A549 (cell line): ENCODE measurements around the gene PRKG1.

Experiments
- CEBPB ChIP-seq, 2 experiments: fragments of >200 bp in 1 of 2; sonication (Bioruptor Twin) in 1 of 2; formaldehyde crosslinking in 1 of 2; IDR thresholded peaks; 2 replicates each; pipeline ENCODE4 v1.6.1; 2012 to 2016
- EP300 ChIP-seq, 2 experiments: fragments of >200 bp; sonication (Bioruptor Twin); formaldehyde crosslinking; IDR thresholded peaks; 2 replicates in 1 of 2; 3 replicates in 1 of 2; pipeline ENCODE4 v1.6.1; 2016 to 2017
- POLR2AphosphoS2 ChIP-seq: conservative IDR thresholded peaks from 2 replicates; pipeline ENCODE4 v1.6.1; 2012; ENCODE audit warnings: low read length, improper control_type of control experiment, inconsistent platforms
- ZFP36 ChIP-seq: fragments of 450-650 bp; IDR thresholded peaks from 2 replicates; pipeline ENCODE4 v1.6.1; 2014; ENCODE audit warnings: borderline replicate concordance; ENCODE audit not compliant: partially characterized antibody
- TF ChIP-seq, protein P1 (sequence below): fragments of 250-450 bp; sonication (Bioruptor Pico); IDR thresholded peaks from 2 replicates; pipeline ENCODE4 v1.5.0; 2021; ENCODE audit warnings: mild to moderate bottlenecking, moderate library complexity, borderline replicate concordance
- TF ChIP-seq, protein P2 (sequence below): fragments of >200 bp; sonication (Bioruptor Twin); formaldehyde crosslinking; IDR thresholded peaks from 3 replicates; pipeline ENCODE4 v1.5.1; 2016

DNA sequence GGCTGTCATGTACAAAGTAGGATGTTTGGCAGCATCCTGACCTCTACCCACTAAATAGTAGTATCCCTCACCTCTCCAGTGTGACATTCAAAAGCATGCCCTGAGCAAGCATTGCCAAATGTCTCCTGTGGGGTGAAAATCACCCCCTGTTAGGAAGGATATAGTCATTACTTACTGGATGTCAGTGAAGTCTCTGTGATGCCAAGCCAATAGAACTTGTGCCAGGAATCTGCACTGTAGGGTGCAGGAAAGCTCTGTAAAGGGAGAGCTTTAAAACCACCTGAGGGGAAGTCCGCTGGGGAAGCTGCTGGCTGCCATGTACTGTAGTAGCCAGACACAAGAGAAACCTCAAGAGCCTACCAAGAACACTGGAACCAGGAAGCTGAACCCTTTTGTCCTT, 1069.1 kb downstream of the PRKG1 start:
- TF ChIP-seq, protein P1, sequence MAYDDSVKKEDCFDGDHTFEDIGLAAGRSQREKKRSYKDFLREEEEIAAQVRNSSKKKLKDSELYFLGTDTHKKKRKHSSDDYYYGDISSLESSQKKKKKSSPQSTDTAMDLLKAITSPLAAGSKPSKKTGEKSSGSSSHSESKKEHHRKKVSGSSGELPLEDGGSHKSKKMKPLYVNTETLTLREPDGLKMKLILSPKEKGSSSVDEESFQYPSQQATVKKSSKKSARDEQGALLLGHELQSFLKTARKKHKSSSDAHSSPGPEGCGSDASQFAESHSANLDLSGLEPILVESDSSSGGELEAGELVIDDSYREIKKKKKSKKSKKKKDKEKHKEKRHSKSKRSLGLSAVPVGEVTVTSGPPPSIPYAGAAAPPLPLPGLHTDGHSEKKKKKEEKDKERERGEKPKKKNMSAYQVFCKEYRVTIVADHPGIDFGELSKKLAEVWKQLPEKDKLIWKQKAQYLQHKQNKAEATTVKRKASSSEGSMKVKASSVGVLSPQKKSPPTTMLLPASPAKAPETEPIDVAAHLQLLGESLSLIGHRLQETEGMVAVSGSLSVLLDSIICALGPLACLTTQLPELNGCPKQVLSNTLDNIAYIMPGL (CRISPR knock-in tag), result no peak
- TF ChIP-seq, protein P2, sequence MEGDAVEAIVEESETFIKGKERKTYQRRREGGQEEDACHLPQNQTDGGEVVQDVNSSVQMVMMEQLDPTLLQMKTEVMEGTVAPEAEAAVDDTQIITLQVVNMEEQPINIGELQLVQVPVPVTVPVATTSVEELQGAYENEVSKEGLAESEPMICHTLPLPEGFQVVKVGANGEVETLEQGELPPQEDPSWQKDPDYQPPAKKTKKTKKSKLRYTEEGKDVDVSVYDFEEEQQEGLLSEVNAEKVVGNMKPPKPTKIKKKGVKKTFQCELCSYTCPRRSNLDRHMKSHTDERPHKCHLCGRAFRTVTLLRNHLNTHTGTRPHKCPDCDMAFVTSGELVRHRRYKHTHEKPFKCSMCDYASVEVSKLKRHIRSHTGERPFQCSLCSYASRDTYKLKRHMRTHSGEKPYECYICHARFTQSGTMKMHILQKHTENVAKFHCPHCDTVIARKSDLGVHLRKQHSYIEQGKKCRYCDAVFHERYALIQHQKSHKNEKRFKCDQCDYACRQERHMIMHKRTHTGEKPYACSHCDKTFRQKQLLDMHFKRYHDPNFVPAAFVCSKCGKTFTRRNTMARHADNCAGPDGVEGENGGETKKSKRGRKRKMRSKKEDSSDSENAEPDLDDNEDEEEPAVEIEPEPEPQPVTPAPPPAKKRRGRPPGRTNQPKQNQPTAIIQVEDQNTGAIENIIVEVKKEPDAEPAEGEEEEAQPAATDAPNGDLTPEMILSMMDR, result no peak
- TF ChIP-seq ZFP36 (no peak), CEBPB (IDR thresholded peaks at IDR 0.05) (no peak), EP300 (IDR thresholded peaks at IDR 0.05) (no peak), POLR2AphosphoS2 (no peak)
